Skeletal muscle cell (primary cell): ENCODE results near the gene NRROS.
A peak's percentile ranks its signal among the peaks of the same experiment; 100 is the strongest.

ENCODE experiments used
- DNase-seq: peaks from one replicate; pipeline ENCODE4 v3.0.0-alpha.2; 2010; ENCODE audit warnings: low read depth
- H3K4me3 ChIP-seq: 2 replicates; pipeline ENCODE4 v1.5.1; 2011; ENCODE audit warnings: low read depth, mild to moderate bottlenecking, control low read depth, low read length, moderate library complexity

Gene NRROS

GRCh38 chr3:196643761-196644160, 4.3 kb downstream of the NRROS start:
- no peak for DNase-seq
- H3K4me3 ChIP-seq = no peak overlapping the region

DNA sequence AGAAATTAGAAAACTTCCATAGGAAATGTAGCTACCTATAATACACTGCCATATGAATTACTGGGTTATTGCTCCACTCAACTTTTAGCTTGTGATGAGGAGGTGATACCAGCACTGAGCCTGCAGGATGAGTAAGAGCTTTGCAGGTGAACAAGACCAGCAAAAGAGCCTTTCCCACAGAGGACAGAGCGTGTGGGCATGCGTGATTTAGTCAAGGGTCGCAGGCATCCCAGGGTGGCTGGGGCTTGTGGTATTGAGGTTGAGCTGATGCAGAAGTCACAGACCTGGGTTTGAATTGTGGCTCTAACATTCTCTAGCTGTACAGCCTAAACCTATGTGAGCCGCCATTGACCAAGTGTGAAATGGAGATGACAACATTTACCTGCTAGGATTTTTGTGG, 5.6 kb downstream of the NRROS start:
- no peak for DNase-seq
- no peak overlapping the region for H3K4me3 ChIP-seq

GRCh38 chr3:196645897-196646665, 6.6 kb downstream of the NRROS start:
- DNase-seq = no peak

GRCh38 chr3:196646666-196647216, 7.2 kb downstream of the NRROS start:
- H3K4me3 ChIP-seq = no peak overlapping the region

More at GRCh38 chr3:196645897-196646665, 6.6 kb downstream of the NRROS start:
- no peak overlapping the region for H3K4me3 ChIP-seq

GRCh38 chr3:196650740-196651311, 11.3 kb downstream of the NRROS start:
- H3K4me3 ChIP-seq = no peak overlapping the region
- DNase-seq = peak; percentile 94

More at GRCh38 chr3:196646666-196647216, 7.2 kb downstream of the NRROS start:
- no peak for DNase-seq

GRCh38 chr3:196651819-196652218, 12.3 kb downstream of the NRROS start:
- DNase-seq = no peak
- no peak overlapping the region for H3K4me3 ChIP-seq

GRCh38 chr3:196652961-196653795, 13.7 kb downstream of the NRROS start:
- no peak overlapping the region for H3K4me3 ChIP-seq
- DNase-seq = no peak

GRCh38 chr3:196654006-196654734, 14.7 kb downstream of the NRROS start:
- no peak overlapping the region for H3K4me3 ChIP-seq
- DNase-seq = no peak

DNA sequence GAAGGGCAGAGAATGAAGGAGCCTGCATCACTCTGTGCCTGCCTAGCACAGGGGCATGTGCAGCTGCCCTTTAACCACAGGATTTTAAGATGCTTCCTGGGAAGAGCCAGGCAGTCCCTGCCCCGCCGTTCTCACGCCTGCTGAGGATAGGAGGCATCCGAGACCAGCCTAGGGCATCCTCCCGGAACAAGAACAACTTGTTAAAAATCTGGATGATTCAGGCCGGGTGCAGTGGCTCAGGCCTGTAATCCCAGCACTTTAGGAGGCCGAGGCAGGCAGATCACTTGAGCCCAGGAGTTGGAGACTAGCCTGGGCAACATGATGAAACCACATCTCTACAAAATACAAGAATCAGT, 15.2 kb downstream of the NRROS start:
- no peak for DNase-seq

DNA sequence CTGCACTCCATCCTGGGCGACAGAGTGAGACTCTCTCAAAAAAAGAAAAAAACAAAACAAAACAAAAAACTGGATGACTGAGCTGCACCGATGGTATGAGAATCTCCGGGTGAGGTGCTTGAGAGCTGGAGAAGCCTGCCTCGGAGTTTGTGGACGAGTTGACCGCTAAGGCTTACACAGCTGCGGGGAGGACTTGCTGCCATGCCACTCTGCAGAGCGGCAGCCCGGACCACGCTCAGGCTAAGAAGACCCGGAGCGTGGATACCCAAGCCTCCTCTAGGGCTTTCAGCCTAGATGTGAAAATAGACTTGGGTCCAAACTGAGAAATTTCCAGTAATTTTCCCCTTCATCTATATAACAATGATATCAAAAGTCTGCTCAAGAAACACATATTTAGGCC, 16.0 kb downstream of the NRROS start:
- no peak for DNase-seq
- no peak overlapping the region for H3K4me3 ChIP-seq

More for the DNA sequence above, 15.2 kb downstream of the NRROS start:
- H3K4me3 ChIP-seq = no peak overlapping the region

GRCh38 chr3:196656213-196656612, 16.7 kb downstream of the NRROS start:
- DNase-seq = no peak
- no peak overlapping the region for H3K4me3 ChIP-seq

GRCh38 chr3:196659901-196660351, 20.4 kb downstream of the NRROS start:
- no peak overlapping the region for H3K4me3 ChIP-seq
- DNase-seq = no peak

- DNase-seq = no peak
- no peak overlapping the region for H3K4me3 ChIP-seq
These were observed 21.1 kb downstream of the NRROS start for GRCh38 chr3:196660381-196661166.

- DNase-seq = no peak
- H3K4me3 ChIP-seq = no peak overlapping the region
These were observed 21.9 kb downstream of the NRROS start for GRCh38 chr3:196661400-196661799.

- H3K4me3 ChIP-seq = no peak overlapping the region
- no peak for DNase-seq
These were observed 22.5 kb downstream of the NRROS start for GRCh38 chr3:196662033-196662432.

GRCh38 chr3:196662711-196663571, 23.4 kb downstream of the NRROS start:
- no peak for DNase-seq
- H3K4me3 ChIP-seq = no peak overlapping the region

DNA sequence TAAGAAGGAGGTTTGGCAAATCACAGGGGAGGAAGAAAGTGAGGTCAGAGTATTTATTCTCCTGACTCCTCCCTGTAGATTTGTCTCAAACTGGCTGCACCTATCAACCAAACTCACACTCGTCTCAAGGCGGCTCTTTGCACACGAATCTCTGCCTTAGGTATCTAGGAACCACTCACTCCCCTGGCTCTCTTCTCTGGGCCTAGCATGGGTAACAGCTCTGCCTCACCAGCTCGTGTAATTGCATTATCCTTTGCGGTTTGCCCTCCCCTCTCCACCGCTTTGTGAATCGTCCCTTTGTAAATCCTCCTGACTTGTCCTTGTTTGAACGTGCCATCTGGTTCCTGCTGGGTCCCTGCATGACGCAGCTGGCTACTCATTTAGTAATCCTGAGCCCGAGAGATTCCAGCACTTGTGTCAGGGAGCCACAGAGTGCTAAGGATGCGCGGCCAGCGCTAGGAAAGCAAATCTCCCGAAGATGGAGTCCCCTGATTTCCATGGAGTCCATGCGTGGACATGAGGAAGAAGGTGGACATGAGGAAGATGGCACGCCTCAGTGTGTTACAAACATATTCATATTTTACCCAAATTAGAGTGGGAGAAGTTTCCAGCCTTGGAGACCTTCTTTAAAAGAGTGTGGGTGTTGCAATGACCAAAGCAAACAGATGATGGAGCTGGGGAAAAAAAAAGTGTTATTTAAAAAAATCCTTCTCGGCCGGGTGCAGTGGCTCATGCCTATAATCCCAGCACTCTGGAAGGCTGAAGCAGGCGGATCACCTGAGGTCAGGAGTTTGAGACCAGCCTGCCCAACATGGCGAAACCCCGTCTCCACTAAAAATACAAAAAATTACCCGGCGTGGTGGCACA, 26.7 kb downstream of the NRROS start:
- H3K4me3 ChIP-seq = no peak overlapping the region
- peak; percentile 59 for DNase-seq
